ENCODE data around the gene CCDC174. TPM values are rescaled to one million over a fixed set of nuclear protein-coding genes. Genes with fewer than 3 reads are reported as not detected.

CCDC174 gene
- total and polyA plus RNA-seq, 4 donors = 4.9 to 14.2 (median 7.0) TPM

DNA sequence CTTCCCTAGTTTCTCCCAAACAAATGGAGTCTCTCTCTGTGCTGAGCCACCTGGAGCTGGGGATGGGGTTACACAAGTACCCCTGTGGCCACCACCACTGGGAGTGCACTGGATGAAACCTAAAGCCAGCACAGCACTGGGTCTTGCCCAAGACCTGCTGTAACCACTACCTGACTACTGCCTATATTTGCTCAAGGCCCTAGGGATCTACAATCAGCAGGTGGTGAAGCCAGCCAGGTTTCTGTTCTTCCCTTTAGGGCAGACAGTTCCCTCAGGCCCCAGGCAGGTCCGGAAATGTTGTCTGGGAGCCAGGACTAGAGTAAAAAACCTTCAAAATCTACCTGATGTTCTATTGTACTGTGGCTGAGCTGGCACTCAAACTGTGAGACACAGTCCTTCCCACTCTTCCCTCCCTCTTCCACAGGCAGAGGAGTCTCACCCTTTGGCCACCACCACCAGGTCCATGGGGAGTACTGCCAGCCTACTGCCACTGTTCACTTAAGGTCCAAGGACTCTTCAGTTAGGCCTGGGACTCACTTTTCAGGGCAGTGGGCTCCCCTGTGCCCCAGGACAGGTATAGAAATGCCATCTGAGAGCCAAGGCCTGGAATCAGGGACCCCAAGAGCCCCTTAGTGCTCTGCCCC lies 47.2 kb downstream of the CCDC174 start:
- Histone ChIP-seq H3K9me3 (ENCODE audit: control insufficient read depth in 4 of 4, low read length in 3 of 4) (no peaks in the 10 kb centered on the region), H3K4me1 (ENCODE audit: control insufficient read depth in 4 of 4, insufficient read depth in 4 of 4, low read length in 3 of 4) (no peaks in the 10 kb centered on the region), H3K4me3 (ENCODE audit: low read depth in 1 of 3, low read length in 3 of 3) (no peak overlapping the region), H3K27me3 (ENCODE audit: control insufficient read depth in 4 of 4, insufficient read depth in 4 of 4, low read length in 3 of 4) (no peaks in the 10 kb centered on the region), H3K36me3 (ENCODE audit: control insufficient read depth in 4 of 4, insufficient read depth in 3 of 4, low read depth in 1 of 4, low read length in 3 of 4) (no peaks in the 10 kb centered on the region), H3K27ac (ENCODE audit: low read depth in 1 of 2, low read length in 2 of 2) (no peak overlapping the region), H3K9ac (ENCODE audit: low read depth in 1 of 2, low read length in 2 of 2) (no peak overlapping the region)
- WGBS = 40% methylated on average over 1 of the region's 1 CpG
- DNase-seq (ENCODE audit: low spot score) = no peak
- TF ChIP-seq HNF4A (conservative IDR thresholded peaks at IDR 0.05) (peak in 1 of 2 donors; percentile 15), SP1 (IDR thresholded peaks at IDR 0.05) (no peak), RXRA (IDR thresholded peaks at IDR 0.05) (peak; percentile 12 to 33)

DNA sequence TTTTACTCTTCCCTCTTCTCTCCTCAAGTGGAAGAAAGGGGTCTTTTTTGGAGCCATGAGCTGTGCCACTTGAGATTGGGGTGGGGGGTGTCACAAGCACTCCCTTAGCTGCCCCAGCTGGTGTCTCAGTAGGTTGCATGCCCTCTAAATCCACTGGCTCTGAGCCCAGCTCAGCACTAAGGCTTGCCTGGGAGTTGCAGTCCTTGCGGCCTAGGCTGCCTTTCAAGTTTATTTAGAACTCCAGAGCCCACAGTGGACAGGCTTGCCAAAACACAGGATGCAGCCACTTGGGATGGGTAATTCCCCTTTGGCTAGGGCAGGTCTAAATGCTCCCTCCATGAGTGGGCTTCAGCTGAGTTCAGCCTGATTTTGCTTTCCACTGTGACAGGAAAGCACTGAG lies 48.1 kb downstream of the CCDC174 start:
- no peaks in the 10 kb centered on the region for H3K27me3 ChIP-seq (ENCODE audit: control insufficient read depth in 4 of 4, insufficient read depth in 4 of 4, low read length in 3 of 4)
- no peak overlapping the region for H3K9ac ChIP-seq (ENCODE audit: low read depth in 1 of 2, low read length in 2 of 2)
- no peaks in the 10 kb centered on the region for H3K9me3 ChIP-seq (ENCODE audit: control insufficient read depth in 4 of 4, low read length in 3 of 4)
- H3K4me3 ChIP-seq (ENCODE audit: low read depth in 1 of 3, low read length in 3 of 3) = no peak overlapping the region
- no peak overlapping the region for H3K27ac ChIP-seq (ENCODE audit: low read depth in 1 of 2, low read length in 2 of 2)
- TF ChIP-seq HNF4G (IDR thresholded peaks at IDR 0.05) (no peak), TAF1 (conservative IDR thresholded peaks at IDR 0.05) (no peak), RXRA (IDR thresholded peaks at IDR 0.05) (no peak), HNF4A (conservative IDR thresholded peaks at IDR 0.05) (no peak), EGR1 (IDR thresholded peaks at IDR 0.05; ENCODE audit: low read depth in 2 of 2) (no peak), SP1 (IDR thresholded peaks at IDR 0.05) (no peak), JUND (IDR thresholded peaks at IDR 0.05) (no peak), GABPA (IDR thresholded peaks at IDR 0.05 in 1 of 2, conservative IDR thresholded peaks at IDR 0.05 in 1 of 2) (no peak)
- TF ChIP-seq, protein P1, sequence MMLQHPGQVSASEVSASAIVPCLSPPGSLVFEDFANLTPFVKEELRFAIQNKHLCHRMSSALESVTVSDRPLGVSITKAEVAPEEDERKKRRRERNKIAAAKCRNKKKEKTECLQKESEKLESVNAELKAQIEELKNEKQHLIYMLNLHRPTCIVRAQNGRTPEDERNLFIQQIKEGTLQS (IDR thresholded peaks at IDR 0.05) = no peak
- TF ChIP-seq, protein P2, sequence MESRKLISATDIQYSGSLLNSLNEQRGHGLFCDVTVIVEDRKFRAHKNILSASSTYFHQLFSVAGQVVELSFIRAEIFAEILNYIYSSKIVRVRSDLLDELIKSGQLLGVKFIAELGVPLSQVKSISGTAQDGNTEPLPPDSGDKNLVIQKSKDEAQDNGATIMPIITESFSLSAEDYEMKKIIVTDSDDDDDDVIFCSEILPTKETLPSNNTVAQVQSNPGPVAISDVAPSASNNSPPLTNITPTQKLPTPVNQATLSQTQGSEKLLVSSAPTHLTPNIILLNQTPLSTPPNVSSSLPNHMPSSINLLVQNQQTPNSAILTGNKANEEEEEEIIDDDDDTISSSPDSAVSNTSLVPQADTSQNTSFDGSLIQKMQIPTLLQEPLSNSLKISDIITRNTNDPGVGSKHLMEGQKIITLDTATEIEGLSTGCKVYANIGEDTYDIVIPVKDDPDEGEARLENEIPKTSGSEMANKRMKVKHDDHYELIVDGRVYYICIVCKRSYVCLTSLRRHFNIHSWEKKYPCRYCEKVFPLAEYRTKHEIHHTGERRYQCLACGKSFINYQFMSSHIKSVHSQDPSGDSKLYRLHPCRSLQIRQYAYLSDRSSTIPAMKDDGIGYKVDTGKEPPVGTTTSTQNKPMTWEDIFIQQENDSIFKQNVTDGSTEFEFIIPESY (IDR thresholded peaks at IDR 0.05) = no peak
- TF ChIP-seq, protein P3, sequence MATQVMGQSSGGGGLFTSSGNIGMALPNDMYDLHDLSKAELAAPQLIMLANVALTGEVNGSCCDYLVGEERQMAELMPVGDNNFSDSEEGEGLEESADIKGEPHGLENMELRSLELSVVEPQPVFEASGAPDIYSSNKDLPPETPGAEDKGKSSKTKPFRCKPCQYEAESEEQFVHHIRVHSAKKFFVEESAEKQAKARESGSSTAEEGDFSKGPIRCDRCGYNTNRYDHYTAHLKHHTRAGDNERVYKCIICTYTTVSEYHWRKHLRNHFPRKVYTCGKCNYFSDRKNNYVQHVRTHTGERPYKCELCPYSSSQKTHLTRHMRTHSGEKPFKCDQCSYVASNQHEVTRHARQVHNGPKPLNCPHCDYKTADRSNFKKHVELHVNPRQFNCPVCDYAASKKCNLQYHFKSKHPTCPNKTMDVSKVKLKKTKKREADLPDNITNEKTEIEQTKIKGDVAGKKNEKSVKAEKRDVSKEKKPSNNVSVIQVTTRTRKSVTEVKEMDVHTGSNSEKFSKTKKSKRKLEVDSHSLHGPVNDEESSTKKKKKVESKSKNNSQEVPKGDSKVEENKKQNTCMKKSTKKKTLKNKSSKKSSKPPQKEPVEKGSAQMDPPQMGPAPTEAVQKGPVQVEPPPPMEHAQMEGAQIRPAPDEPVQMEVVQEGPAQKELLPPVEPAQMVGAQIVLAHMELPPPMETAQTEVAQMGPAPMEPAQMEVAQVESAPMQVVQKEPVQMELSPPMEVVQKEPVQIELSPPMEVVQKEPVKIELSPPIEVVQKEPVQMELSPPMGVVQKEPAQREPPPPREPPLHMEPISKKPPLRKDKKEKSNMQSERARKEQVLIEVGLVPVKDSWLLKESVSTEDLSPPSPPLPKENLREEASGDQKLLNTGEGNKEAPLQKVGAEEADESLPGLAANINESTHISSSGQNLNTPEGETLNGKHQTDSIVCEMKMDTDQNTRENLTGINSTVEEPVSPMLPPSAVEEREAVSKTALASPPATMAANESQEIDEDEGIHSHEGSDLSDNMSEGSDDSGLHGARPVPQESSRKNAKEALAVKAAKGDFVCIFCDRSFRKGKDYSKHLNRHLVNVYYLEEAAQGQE (IDR thresholded peaks at IDR 0.05) = no peak
- TF ChIP-seq, protein P4, sequence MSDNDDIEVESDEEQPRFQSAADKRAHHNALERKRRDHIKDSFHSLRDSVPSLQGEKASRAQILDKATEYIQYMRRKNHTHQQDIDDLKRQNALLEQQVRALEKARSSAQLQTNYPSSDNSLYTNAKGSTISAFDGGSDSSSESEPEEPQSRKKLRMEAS (IDR thresholded peaks at IDR 0.05) = no peak
- no peak for DNase-seq (ENCODE audit: low spot score)
- H3K36me3 ChIP-seq (ENCODE audit: control insufficient read depth in 4 of 4, insufficient read depth in 3 of 4, low read depth in 1 of 4, low read length in 3 of 4) = no peaks in the 10 kb centered on the region
- no peaks in the 10 kb centered on the region for H3K4me1 ChIP-seq (ENCODE audit: control insufficient read depth in 4 of 4, insufficient read depth in 4 of 4, low read length in 3 of 4)
- WGBS = 79% methylated on average over 1 of the region's 1 CpG

Data from liver (tissue), 9 donors.